ENCODE results near the gene ZNF813. TPM values are rescaled to one million over a fixed set of nuclear protein-coding genes. Genes with fewer than 3 reads are reported as not detected.
"Not testable (repeated sequence)": the region's sequence is repeated elsewhere in the genome, so short reads cannot be mapped to it uniquely, and the experiment has no call there.

ZNF813 gene
- 2.6 and 4.6 TPM in 2 replicates for total RNA-seq

DNA sequence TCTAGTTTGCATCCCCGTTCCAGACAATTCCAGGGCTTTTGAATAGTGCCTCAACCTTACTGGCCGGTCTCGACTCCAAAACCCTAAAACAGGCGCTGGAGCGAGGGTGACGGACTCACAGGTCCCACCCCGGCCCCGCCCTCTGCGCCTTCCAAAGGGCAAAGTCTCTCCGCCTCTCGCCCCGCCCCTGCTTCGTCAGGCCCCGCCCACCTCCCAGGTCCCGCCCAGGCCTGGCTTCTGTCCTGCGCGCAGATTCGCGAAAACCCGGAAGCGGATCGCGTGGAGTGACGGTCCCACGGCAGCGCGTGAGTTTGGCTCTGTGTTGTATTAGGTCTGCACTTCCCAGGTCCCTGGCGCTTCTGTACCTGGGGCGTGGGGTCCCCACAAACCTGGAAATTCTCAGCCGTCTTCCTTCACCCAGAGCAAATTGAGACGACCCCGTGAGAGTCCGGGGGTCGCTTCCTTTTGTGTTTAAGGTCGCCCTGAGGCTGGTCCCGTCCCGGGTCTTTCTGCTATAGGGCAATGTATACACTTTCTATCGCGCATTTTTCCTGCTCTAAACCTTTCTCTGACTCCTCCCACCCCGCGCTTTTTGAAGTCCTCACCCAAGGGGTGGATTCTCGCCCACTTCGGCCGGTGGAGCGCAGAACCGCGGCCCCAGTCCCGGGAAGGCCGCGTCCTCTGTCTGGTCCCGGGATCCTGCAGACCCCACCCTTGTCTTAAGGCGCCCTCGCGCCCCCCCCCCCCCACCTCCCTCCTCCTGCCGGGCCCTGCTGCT lies at the start of gene ZNF813:
Gene ZNF813, plus strand, starts transcription at position 249 of the 778 bp plus-strand sequence. CDS start 16,090 bp downstream, outside the sequence.
- TF ChIP-seq CTCF (conservative IDR thresholded peaks at IDR 0.05; ENCODE audit: low read depth, low read length): no peak
- peak within 1 kb of the TSS; percentile 79 for H3K4me3 ChIP-seq (ENCODE audit: low read depth, low read length)
- peak; percentile 7 for DNase-seq (ENCODE audit: low read depth)

- not testable (repeated sequence) for DNase-seq (ENCODE audit: low read depth)
Measured at GRCh38 chr19:53420520-53421315, 46.8 kb upstream of the ZNF813 start.

DNA sequence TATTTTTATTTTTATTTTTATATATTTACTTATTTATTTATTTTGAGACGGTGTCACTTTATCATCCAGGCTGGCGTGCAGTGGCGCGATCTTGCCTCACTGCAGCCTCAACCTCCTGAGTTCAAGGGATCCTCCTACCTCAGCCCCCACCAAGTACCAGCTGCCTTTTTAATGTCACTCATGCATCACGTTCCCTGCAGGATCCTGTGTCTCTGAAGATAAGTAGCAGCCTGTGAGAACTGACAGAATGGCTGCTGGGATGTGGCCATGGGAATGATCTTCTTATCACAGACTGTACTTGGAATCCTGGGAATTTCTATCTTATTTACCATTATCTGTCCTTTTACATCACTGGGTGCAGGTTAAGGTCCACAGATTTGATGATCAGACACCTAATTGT lies 45.0 kb upstream of the ZNF813 start:
- no peak for TF ChIP-seq CTCF (conservative IDR thresholded peaks at IDR 0.05; ENCODE audit: low read depth, low read length)
- no peak for DNase-seq (ENCODE audit: low read depth)
- no peak overlapping the region for H3K4me3 ChIP-seq (ENCODE audit: low read depth, low read length)

More at GRCh38 chr19:53420520-53421315, 46.8 kb upstream of the ZNF813 start:
- H3K4me3 ChIP-seq (ENCODE audit: low read depth, low read length): not testable (repeated sequence)

DNA sequence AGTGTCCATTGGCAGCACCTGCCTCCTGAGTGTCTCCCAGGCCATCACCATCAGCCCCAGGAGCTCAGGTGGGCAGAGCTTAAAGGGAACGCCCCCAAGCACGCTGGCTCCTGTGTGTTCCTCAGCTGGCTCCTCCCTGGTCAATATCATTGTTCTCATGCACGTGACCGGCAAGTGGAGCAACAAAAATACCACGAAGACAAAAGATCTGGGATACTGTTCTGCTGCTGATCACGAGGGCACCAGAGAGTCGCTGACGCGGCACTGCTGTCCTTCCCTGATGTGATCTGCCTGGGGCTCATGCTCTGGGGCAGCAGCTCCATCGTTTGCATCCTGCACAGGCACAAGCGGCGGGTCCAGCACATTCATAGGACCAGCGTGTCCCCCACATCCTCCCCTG lies 44.5 kb upstream of the ZNF813 start:
- not testable (repeated sequence) for DNase-seq (ENCODE audit: low read depth); H3K4me3 ChIP-seq (ENCODE audit: low read depth, low read length)

DNA sequence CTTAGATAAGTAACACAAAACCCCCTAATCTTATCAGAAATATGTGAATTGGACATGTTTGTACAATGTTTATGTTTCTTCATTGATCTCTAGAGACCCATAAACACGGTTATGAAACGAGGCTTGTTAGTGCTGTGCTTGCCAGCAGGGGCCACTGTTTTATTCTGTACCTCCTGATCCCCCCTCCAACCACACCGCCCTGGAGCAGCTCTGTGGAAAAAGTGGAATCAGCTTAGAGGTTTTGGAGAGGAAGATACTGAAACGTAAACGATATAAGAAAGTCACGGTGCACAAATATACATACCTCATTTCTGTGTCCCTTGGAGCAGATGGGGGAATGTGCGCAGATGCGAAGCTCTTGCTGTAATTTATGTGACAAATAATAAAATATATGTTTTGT lies 43.9 kb upstream of the ZNF813 start:
- not testable (repeated sequence) for H3K4me3 ChIP-seq (ENCODE audit: low read depth, low read length); DNase-seq (ENCODE audit: low read depth)
- peak; percentile 14 for TF ChIP-seq CTCF (conservative IDR thresholded peaks at IDR 0.05; ENCODE audit: low read depth, low read length)

- no peak for DNase-seq (ENCODE audit: low read depth)
- TF ChIP-seq CTCF (conservative IDR thresholded peaks at IDR 0.05; ENCODE audit: low read depth, low read length): peak; percentile 70
- no peak overlapping the region for H3K4me3 ChIP-seq (ENCODE audit: low read depth, low read length)
Measured at GRCh38 chr19:53424968-53425597, 42.5 kb upstream of the ZNF813 start.

DNA sequence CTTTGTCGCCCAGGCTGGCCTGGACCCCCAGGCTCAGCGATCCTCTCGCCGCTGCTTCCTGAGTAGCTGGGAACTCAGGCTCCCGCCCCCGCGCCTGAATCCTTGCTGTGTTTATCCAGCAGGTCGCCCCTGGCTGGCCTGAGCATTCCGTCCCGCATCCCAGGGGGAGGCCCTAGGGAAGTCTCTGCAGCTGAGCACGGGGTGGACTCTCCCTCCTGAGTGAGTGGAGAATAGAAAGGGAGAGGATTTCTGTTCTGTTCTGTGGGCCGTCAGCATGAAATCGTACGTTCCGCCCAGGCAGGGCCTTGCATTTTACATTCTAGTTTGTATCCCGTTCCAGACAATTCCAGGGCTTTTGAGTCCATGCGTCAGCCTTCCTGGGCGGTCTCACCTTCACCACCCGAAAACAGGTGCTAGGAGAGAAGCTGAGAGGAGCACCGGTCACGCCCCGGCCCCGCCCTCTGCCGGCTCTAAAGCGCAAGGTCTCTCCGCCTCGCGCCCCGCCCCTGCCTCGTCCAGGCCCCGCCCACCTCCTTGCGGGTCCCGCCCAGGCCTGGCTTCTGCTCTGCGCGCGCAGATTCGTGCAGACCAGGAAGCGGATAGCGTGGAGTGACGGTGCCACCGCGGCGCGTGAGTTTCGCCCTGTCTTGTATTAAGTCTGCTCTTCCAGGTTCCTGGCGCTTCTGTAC lies 36.0 kb upstream of the ZNF813 start, which contains the start of gene ZNF761:
Gene ZNF761, plus strand, starts transcription at position 586 of the 689 bp plus-strand sequence. CDS start 15,285 bp downstream, outside the sequence.
- H3K4me3 ChIP-seq (ENCODE audit: low read depth, low read length): peak within 1 kb of the TSS; percentile 91
- TF ChIP-seq CTCF (conservative IDR thresholded peaks at IDR 0.05; ENCODE audit: low read depth, low read length): peak; percentile 23
- DNase-seq (ENCODE audit: low read depth): peak; percentile 49
